HepG2 (cell line): ENCODE data around the gene FBXO11. TPM values are rescaled to one million over a fixed set of nuclear protein-coding genes. Genes with fewer than 3 reads are reported as not detected.

Source experiments
- CHD2 ChIP-seq: IDR thresholded peaks from 2 replicates; pipeline ENCODE4 v1.6.1; 2011; ENCODE audit warnings: low read depth, low read length, improper control_type of control experiment
- EEA1 ChIP-seq: sonication (generic); formaldehyde crosslinking; IDR thresholded peaks from 2 replicates; pipeline ENCODE4 v1.5.1; 2020; ENCODE audit warnings: mild to moderate bottlenecking, missing genetic modification reagents, borderline replicate concordance
- ETV6 ChIP-seq: sonication (generic); formaldehyde crosslinking; conservative IDR thresholded peaks from 2 replicates; pipeline ENCODE4 v1.4.0; 2020; ENCODE audit warnings: missing genetic modification reagents
- FOXP4 ChIP-seq: sonication (generic); formaldehyde crosslinking; IDR thresholded peaks from 2 replicates; pipeline ENCODE4 v1.4.0; 2020; ENCODE audit warnings: missing genetic modification reagents
- HOMEZ ChIP-seq: IDR thresholded peaks from 2 replicates; pipeline ENCODE4 v1.6.1; 2016; ENCODE audit warnings: low read depth
- REST ChIP-seq, 2 experiments: IDR thresholded peaks; 2 replicates each; pipeline ENCODE4 v1.6.1; 2011 to 2012; ENCODE audit warnings: low read length in 2 of 2, borderline replicate concordance in 1 of 2, low read depth in 1 of 2, mild to moderate bottlenecking in 1 of 2, moderate library complexity in 1 of 2
- RNF219 ChIP-seq: sonication (generic); formaldehyde crosslinking; IDR thresholded peaks from 2 replicates; pipeline ENCODE4 v1.5.0; 2020; ENCODE audit warnings: mild to moderate bottlenecking, missing genetic modification reagents
- SP5 ChIP-seq: IDR thresholded peaks from 2 replicates; pipeline ENCODE4 v1.6.1; 2016; ENCODE audit warnings: low read depth, borderline replicate concordance
- TEF ChIP-seq: sonication (generic); formaldehyde crosslinking; IDR thresholded peaks from 2 replicates; pipeline ENCODE4 v1.5.0; 2020; ENCODE audit warnings: missing genetic modification reagents
- ZBTB44 ChIP-seq: sonication (generic); formaldehyde crosslinking; IDR thresholded peaks from 2 replicates; pipeline ENCODE4 v1.4.0; 2020; ENCODE audit warnings: missing genetic modification reagents
- ZNF558 ChIP-seq: sonication (generic); formaldehyde crosslinking; IDR thresholded peaks from 2 replicates; pipeline ENCODE4 v1.9.0; 2022; ENCODE audit warnings: mild to moderate bottlenecking, missing genetic modification reagents, borderline replicate concordance
- ZNF660 ChIP-seq: sonication (generic); formaldehyde crosslinking; IDR thresholded peaks from 2 replicates; pipeline ENCODE4 v1.5.1; 2020; ENCODE audit warnings: mild to moderate bottlenecking, low read depth, missing genetic modification reagents, borderline replicate concordance
- ZNF792 ChIP-seq: IDR thresholded peaks from 2 replicates; pipeline ENCODE4 v1.6.1; 2016
- ZSCAN25 ChIP-seq: sonication (generic); formaldehyde crosslinking; IDR thresholded peaks from 2 replicates; pipeline ENCODE4 v1.8.0; 2022; ENCODE audit warnings: mild to moderate bottlenecking, missing genetic modification reagents
- ZSCAN9 ChIP-seq: IDR thresholded peaks from 2 replicates; pipeline ENCODE4 v1.6.1; 2016; ENCODE audit warnings: borderline replicate concordance
- polyA plus RNA-seq, 8 experiments: library from polyadenylated mRNA; depleted of rRNA in 3 of 8; stranded (reverse) in 7 of 8; unstranded in 1 of 8; fragments of >200 nt; fragmentation: Illumina TruSeq in 4 of 8; extraction: Trizol in 4 of 8; gene quantifications; 2 replicates each; pipeline versions ENCODE4 v1.2.1 to v1.2.3, GENCODE V29; 2011 to 2016; ENCODE audit warnings: low read depth in 4 of 8, missing spikeins in 1 of 8, mixed read lengths in 1 of 8; ENCODE audit not compliant: insufficient read depth in 1 of 8
- total RNA-seq, 5 experiments: library from RNA; depleted of rRNA; stranded (reverse); fragments of >200 nt; fragmentation: Illumina TruSeq; extraction: Trizol; gene quantifications; 2 replicates each; pipeline ENCODE4 v1.2.3, GENCODE V29; 2016; ENCODE audit warnings: low read depth in 1 of 5

The FBXO11 gene
- total and polyA plus RNA-seq, 2 of the 13 experiments (the other 11 are each of a cell fraction or from before 2014, with no cell fraction given), result 27.9 to 47.6 TPM

GRCh38 chr2:47906157-47907038, at the start of gene FBXO11 (continued):
- no peak for TF ChIP-seq RNF219 (CRISPR knock-in tag)
- no peak for TF ChIP-seq TEF (CRISPR knock-in tag)
- peak; percentile 44 for TF ChIP-seq FOXP4 (CRISPR knock-in tag)
- TF ChIP-seq REST (IDR thresholded peaks at IDR 0.05; ENCODE audit: borderline replicate concordance in 1 of 2, low read depth in 1 of 2, low read length in 2 of 2), result peak in 1 of 2 experiments; percentile 68; a peak in 1 of 4 replicates
- TF ChIP-seq EEA1, result no peak
- TF ChIP-seq ETV6 (CRISPR knock-in tag), result peak; percentile 8; the same call in 1 of the 2 replicates
- TF ChIP-seq ZBTB44 (CRISPR knock-in tag), result 0 out of 2 replicates have a peak, but pooled peaks have one; percentile 45
- peak; percentile 39; the same call in 1 of the 2 replicates for TF ChIP-seq ZNF558 (CRISPR knock-in tag)
- TF ChIP-seq ZSCAN9 (CRISPR knock-in tag), result peak; percentile 97
- TF ChIP-seq ZSCAN25 (CRISPR knock-in tag), result peak; percentile 100
- no peak for TF ChIP-seq ZNF660
- TF ChIP-seq ZNF792 (CRISPR knock-in tag), result 0 out of 2 replicates have a peak, but pooled peaks have one; percentile 4
- TF ChIP-seq HOMEZ (CRISPR knock-in tag), result peak; percentile 91; the same call in 1 of the 2 replicates
- TF ChIP-seq SP5 (CRISPR knock-in tag), result peak; percentile 24
- 0 out of 2 replicates have a peak, but pooled peaks have one; percentile 42 for TF ChIP-seq CHD2
